WTC11 (cell line): Measurements from ENCODE around the gene ENO2. TPM values are rescaled to one million over a fixed set of nuclear protein-coding genes. Genes with fewer than 3 reads are reported as not detected.

ENCODE experiments used
- ATAC-seq: fragments of 200-7000 bp; cut with Tn5 transposase; 2 replicates; pipeline ENCODE4 v1.10.0; 2021; ENCODE audit warnings: mild to moderate bottlenecking, moderate library complexity
- CTCF ChIA-PET: fragments of 300-600 bp; sonication (Branson Sonifier 250); formaldehyde crosslinking; loops from one replicate; lab custom pipeline; 2021; ENCODE audit warnings: antibody characterized with exemption; lab: Charles Lee
- POLR2A ChIA-PET: fragments of 350-600 bp; sonication (Branson Sonifier 250); formaldehyde crosslinking; loops from one replicate; lab custom pipeline; 2021; ENCODE audit warnings: antibody characterized with exemption; lab: Charles Lee
- DNase-seq: peaks from one replicate; pipeline ENCODE4 v3.0.0; 2021; ENCODE audit warnings: low spot score
- H3K27ac Mint-ChIP-seq: 2 replicates; pipeline ENCODE4 v1.8.0; 2021; ENCODE audit warnings: mixed read lengths
- H3K27me3 Mint-ChIP-seq: 2 replicates; pipeline ENCODE4 v1.8.0; 2021; ENCODE audit warnings: low read depth, mild to moderate bottlenecking, moderate library complexity, mixed read lengths
- H3K36me3 Mint-ChIP-seq: 2 replicates; pipeline ENCODE4 v1.8.0; 2021; ENCODE audit warnings: mixed read lengths
- H3K4me1 Mint-ChIP-seq: 2 replicates; pipeline ENCODE4 v1.8.0; 2022; ENCODE audit warnings: mixed read lengths
- H3K4me3 Mint-ChIP-seq: 2 replicates; pipeline ENCODE4 v1.8.0; 2021; ENCODE audit warnings: mild to moderate bottlenecking, moderate library complexity, mixed read lengths
- H3K9me3 Mint-ChIP-seq: 2 replicates; pipeline ENCODE4 v1.8.0; 2021; ENCODE audit warnings: mixed read lengths
- ERG ChIP-seq: fragments of 250-450 bp; sonication (Bioruptor Pico); IDR thresholded peaks from 2 replicates; pipeline ENCODE4 v1.8.0; 2021; ENCODE audit warnings: mild to moderate bottlenecking
- ETV6 ChIP-seq: sonication (generic); formaldehyde crosslinking; IDR thresholded peaks from 2 replicates; pipeline ENCODE4 v1.8.1; 2022; ENCODE audit warnings: mild to moderate bottlenecking, missing genetic modification reagents
- GABPB1 ChIP-seq: sonication (generic); formaldehyde crosslinking; IDR thresholded peaks from 2 replicates; pipeline ENCODE4 v1.8.1; 2023; ENCODE audit warnings: mild to moderate bottlenecking, missing genetic modification reagents
- IRF2 ChIP-seq: sonication (generic); formaldehyde crosslinking; IDR thresholded peaks from 2 replicates; pipeline ENCODE4 v1.8.0; 2022; ENCODE audit warnings: low read depth, missing genetic modification reagents, borderline replicate concordance
- JUN ChIP-seq: sonication (generic); formaldehyde crosslinking; IDR thresholded peaks from 2 replicates; pipeline ENCODE4 v1.8.0; 2023; ENCODE audit warnings: mild to moderate bottlenecking, missing genetic modification reagents
- KAT7 ChIP-seq: sonication (generic); formaldehyde crosslinking; IDR thresholded peaks from 2 replicates; pipeline ENCODE4 v1.8.1; 2023; ENCODE audit warnings: missing genetic modification reagents, mild to moderate bottlenecking, borderline replicate concordance
- MYBL2 ChIP-seq: sonication (generic); formaldehyde crosslinking; IDR thresholded peaks from 2 replicates; pipeline ENCODE4 v1.8.1; 2023; ENCODE audit warnings: mild to moderate bottlenecking, moderate library complexity, missing genetic modification reagents
- NFE2L1 ChIP-seq: sonication (generic); formaldehyde crosslinking; IDR thresholded peaks from 2 replicates; pipeline ENCODE4 v1.8.1; 2023; ENCODE audit warnings: missing genetic modification reagents
- OVOL2 ChIP-seq: fragments of 250-450 bp; sonication (Bioruptor Pico); IDR thresholded peaks from 2 replicates; pipeline ENCODE4 v1.9.0; 2021; ENCODE audit warnings: mild to moderate bottlenecking, borderline replicate concordance
- PRRX2 ChIP-seq: fragments of 250-450 bp; sonication (Bioruptor Pico); IDR thresholded peaks from 2 replicates; pipeline ENCODE4 v1.8.0; 2021; ENCODE audit warnings: mild to moderate bottlenecking
- SOX15 ChIP-seq: fragments of 250-450 bp; sonication (Bioruptor Pico); IDR thresholded peaks from 2 replicates; pipeline ENCODE4 v1.9.0; 2021; ENCODE audit warnings: mild to moderate bottlenecking
- TP53 ChIP-seq: sonication (generic); formaldehyde crosslinking; IDR thresholded peaks from 2 replicates; pipeline ENCODE4 v1.8.1; 2023; ENCODE audit warnings: mild to moderate bottlenecking, missing genetic modification reagents
- ZNF232 ChIP-seq: sonication (generic); formaldehyde crosslinking; IDR thresholded peaks from 2 replicates; pipeline ENCODE4 v1.8.0; 2022; ENCODE audit warnings: mild to moderate bottlenecking, missing genetic modification reagents
- ZNF263 ChIP-seq: sonication (generic); formaldehyde crosslinking; IDR thresholded peaks from 2 replicates; pipeline ENCODE4 v1.8.1; 2022; ENCODE audit warnings: low read depth, mild to moderate bottlenecking, moderate library complexity, missing genetic modification reagents
- ZNF317 ChIP-seq: sonication (generic); formaldehyde crosslinking; IDR thresholded peaks from 2 replicates; pipeline ENCODE4 v1.8.1; 2023; ENCODE audit warnings: low read depth, mild to moderate bottlenecking, moderate library complexity, missing genetic modification reagents, borderline replicate concordance
- ZNF423 ChIP-seq: fragments of 250-450 bp; sonication (Bioruptor Pico); IDR thresholded peaks from 2 replicates; pipeline ENCODE4 v2.1.2; 2022; ENCODE audit warnings: mild to moderate bottlenecking, moderate library complexity
- total RNA-seq: library from RNA; stranded (reverse); gene quantifications from 3 replicates; pipeline ENCODE4 v1.2.3, GENCODE V29; 2021
- TF ChIP-seq, protein P1 (sequence below): sonication (generic); formaldehyde crosslinking; IDR thresholded peaks from 2 replicates; pipeline ENCODE4 v1.8.1; 2023; ENCODE audit warnings: mild to moderate bottlenecking, moderate library complexity, missing genetic modification reagents
- TF ChIP-seq, protein P2 (sequence below): sonication (generic); formaldehyde crosslinking; IDR thresholded peaks from 2 replicates; pipeline ENCODE4 v1.8.1; 2022; ENCODE audit warnings: low read depth, mild to moderate bottlenecking, moderate library complexity, missing genetic modification reagents, borderline replicate concordance
- TF ChIP-seq, protein P3 (sequence below): sonication (generic); formaldehyde crosslinking; IDR thresholded peaks from 2 replicates; pipeline ENCODE4 v1.8.0; 2023; ENCODE audit warnings: mild to moderate bottlenecking, missing genetic modification reagents

Gene ENO2
- total RNA-seq, 1 experiment from 2014 or later, result 118 TPM

- no peaks in the 10 kb centered on the region for H3K9me3 Mint-ChIP-seq
- H3K4me3 Mint-ChIP-seq, result peak overlapping the region; percentile 75
- no peak for ATAC-seq
These were observed 46.9 kb downstream of the ENO2 start for GRCh38 chr12:6961278-6961694.

DNA sequence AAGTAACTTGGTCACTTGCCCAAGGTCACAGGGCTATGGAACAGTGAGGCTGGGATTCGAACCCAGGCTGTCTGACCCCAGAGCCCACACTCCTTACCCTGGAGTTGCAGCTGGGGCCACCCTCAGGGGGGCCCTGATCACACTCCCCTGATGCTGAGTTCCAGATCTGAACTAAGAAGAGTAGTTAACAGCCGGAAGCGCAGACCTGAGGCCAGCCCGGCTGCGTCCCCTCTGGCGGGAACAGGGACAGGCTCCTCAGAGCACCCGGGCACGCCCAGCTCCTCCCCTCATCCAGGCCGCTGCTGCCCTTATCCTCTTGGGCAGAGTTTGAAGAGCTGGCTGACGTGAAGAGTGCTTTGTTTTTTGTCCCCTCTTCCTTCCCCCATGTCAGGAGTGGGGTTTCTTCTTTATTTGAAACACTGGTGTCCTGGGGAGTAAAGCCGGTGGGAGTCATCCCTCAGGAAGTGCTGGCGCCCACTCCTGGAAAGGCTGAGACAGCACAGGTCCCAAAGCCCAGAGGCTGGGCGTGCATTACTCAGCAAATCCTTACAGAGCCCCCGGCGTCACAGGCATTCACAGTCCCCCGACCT, 47.4 kb downstream of the ENO2 start:
- POLR2A ChIA-PET, result interaction anchor here (1.1 to 6.6 kb wide), 6 partner anchors 17 to 89 kb away, joined by 3 to 167 read pairs (median 12); partner anchors contain the start of genes C12orf57, LPCAT3, RNU7-1 and SPSB2
- ATAC-seq (peak; percentile 59), DNase-seq (peak; percentile 78)
- H3K4me3 Mint-ChIP-seq, result peak overlapping the region; percentile 75
- TF ChIP-seq TP53 (CRISPR knock-in tag) (no peak), NFE2L1 (CRISPR knock-in tag) (peak; percentile 96), SOX15 (CRISPR knock-in tag) (no peak), JUN (CRISPR knock-in tag) (no peak), PRRX2 (CRISPR knock-in tag) (no peak), KAT7 (CRISPR knock-in tag) (no peak), ZNF263 (CRISPR knock-in tag) (peak; percentile 87), ZNF317 (CRISPR knock-in tag) (no peak), ERG (no peak), MYBL2 (no peak), ZNF423 (CRISPR knock-in tag) (0 out of 2 replicates have a peak, but pooled peaks have one; percentile 4), OVOL2 (no peak), ZNF232 (CRISPR knock-in tag) (no peak), IRF2 (CRISPR knock-in tag) (no peak)
- TF ChIP-seq, protein P1, sequence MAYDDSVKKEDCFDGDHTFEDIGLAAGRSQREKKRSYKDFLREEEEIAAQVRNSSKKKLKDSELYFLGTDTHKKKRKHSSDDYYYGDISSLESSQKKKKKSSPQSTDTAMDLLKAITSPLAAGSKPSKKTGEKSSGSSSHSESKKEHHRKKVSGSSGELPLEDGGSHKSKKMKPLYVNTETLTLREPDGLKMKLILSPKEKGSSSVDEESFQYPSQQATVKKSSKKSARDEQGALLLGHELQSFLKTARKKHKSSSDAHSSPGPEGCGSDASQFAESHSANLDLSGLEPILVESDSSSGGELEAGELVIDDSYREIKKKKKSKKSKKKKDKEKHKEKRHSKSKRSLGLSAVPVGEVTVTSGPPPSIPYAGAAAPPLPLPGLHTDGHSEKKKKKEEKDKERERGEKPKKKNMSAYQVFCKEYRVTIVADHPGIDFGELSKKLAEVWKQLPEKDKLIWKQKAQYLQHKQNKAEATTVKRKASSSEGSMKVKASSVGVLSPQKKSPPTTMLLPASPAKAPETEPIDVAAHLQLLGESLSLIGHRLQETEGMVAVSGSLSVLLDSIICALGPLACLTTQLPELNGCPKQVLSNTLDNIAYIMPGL, result peak; percentile 21; the same call in 1 of the 2 replicates
- TF ChIP-seq, protein P2, sequence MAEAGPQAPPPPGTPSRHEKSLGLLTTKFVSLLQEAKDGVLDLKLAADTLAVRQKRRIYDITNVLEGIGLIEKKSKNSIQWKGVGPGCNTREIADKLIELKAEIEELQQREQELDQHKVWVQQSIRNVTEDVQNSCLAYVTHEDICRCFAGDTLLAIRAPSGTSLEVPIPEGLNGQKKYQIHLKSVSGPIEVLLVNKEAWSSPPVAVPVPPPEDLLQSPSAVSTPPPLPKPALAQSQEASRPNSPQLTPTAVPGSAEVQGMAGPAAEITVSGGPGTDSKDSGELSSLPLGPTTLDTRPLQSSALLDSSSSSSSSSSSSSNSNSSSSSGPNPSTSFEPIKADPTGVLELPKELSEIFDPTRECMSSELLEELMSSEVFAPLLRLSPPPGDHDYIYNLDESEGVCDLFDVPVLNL, result no peak
- TF ChIP-seq, protein P3, sequence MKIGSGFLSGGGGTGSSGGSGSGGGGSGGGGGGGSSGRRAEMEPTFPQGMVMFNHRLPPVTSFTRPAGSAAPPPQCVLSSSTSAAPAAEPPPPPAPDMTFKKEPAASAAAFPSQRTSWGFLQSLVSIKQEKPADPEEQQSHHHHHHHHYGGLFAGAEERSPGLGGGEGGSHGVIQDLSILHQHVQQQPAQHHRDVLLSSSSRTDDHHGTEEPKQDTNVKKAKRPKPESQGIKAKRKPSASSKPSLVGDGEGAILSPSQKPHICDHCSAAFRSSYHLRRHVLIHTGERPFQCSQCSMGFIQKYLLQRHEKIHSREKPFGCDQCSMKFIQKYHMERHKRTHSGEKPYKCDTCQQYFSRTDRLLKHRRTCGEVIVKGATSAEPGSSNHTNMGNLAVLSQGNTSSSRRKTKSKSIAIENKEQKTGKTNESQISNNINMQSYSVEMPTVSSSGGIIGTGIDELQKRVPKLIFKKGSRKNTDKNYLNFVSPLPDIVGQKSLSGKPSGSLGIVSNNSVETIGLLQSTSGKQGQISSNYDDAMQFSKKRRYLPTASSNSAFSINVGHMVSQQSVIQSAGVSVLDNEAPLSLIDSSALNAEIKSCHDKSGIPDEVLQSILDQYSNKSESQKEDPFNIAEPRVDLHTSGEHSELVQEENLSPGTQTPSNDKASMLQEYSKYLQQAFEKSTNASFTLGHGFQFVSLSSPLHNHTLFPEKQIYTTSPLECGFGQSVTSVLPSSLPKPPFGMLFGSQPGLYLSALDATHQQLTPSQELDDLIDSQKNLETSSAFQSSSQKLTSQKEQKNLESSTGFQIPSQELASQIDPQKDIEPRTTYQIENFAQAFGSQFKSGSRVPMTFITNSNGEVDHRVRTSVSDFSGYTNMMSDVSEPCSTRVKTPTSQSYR (CRISPR knock-in tag), result no peak
- H3K27me3 Mint-ChIP-seq, result no peaks in the 10 kb centered on the region
- H3K9me3 Mint-ChIP-seq, result no peaks in the 10 kb centered on the region
- peak overlapping the region; percentile 99 for H3K27ac Mint-ChIP-seq
- peaks cover 55% of the 10 kb centered on the region for H3K4me1 Mint-ChIP-seq
- H3K36me3 Mint-ChIP-seq, result peaks cover 16% of the 10 kb centered on the region
- CTCF ChIA-PET, result interaction anchor here (0.6 to 9.7 kb wide), 26 partner anchors 9 to 705 kb away, joined by 3 to 296 read pairs (median 6); partner anchors contain the start of genes ATN1, C12orf57, COPS7A and LPCAT3

More at GRCh38 chr12:6961278-6961694, 46.9 kb downstream of the ENO2 start:
- ChIA-PET POLR2A (interaction anchor here (1.5 to 6.6 kb wide), 4 partner anchors 16 to 88 kb away, joined by 10 to 167 read pairs (median 14); partner anchors contain the start of genes C12orf57, RNU7-1 and SPSB2), CTCF (interaction anchor here (0.6 to 9.7 kb wide), 24 partner anchors 9 to 261 kb away, joined by 3 to 296 read pairs (median 6); partner anchors contain the start of genes ATN1, C12orf57, LPCAT3 and MLF2)
- no peaks in the 10 kb centered on the region for H3K27me3 Mint-ChIP-seq
- H3K4me1 Mint-ChIP-seq, result peaks cover 53% of the 10 kb centered on the region
- peak overlapping the region; percentile 99 for H3K27ac Mint-ChIP-seq
- no peak for DNase-seq
- TF ChIP-seq GABPB1 (CRISPR knock-in tag), result no peak
- TF ChIP-seq ETV6, result 0 out of 2 replicates have a peak, but pooled peaks have one; percentile 17
- TF ChIP-seq PRRX2 (CRISPR knock-in tag), result peak; percentile 14; the same call in 1 of the 2 replicates
- peaks cover 12% of the 10 kb centered on the region for H3K36me3 Mint-ChIP-seq
